Nephron (organoid): Measurements from ENCODE around the gene TNFAIP3.

ENCODE experiments used
- H3K27ac Mint-ChIP-seq, 3 experiments: 2 replicates each; pipeline ENCODE4 v1.8.0; 2020; ENCODE audit warnings: mixed read lengths in 3 of 3, mild to moderate bottlenecking in 2 of 3, moderate library complexity in 1 of 3
- H3K27me3 Mint-ChIP-seq: 2 replicates; pipeline ENCODE4 v1.8.0; 2021; ENCODE audit warnings: low read depth, mild to moderate bottlenecking, moderate library complexity, mixed read lengths
- H3K36me3 Mint-ChIP-seq: 2 replicates; pipeline ENCODE4 v1.8.0; 2020; ENCODE audit warnings: low read depth, mixed read lengths
- H3K4me1 Mint-ChIP-seq: 2 replicates; pipeline ENCODE4 v1.8.0; 2020; ENCODE audit warnings: mixed read lengths
- H3K4me3 Mint-ChIP-seq, 3 experiments: 2 replicates each; pipeline ENCODE4 v1.8.0; 2020; ENCODE audit warnings: mild to moderate bottlenecking in 3 of 3, mixed read lengths in 3 of 3, moderate library complexity in 2 of 3
- H3K9me3 Mint-ChIP-seq: 2 replicates; pipeline ENCODE4 v1.8.0; 2020; ENCODE audit warnings: mixed read lengths
- TF ChIP-seq, protein P1 (sequence below), 3 experiments: fragments of 200-600 bp; sonication (generic); IDR thresholded peaks; one replicate each; pipeline ENCODE4 v1.5.0; 2021; ENCODE audit warnings: antibody characterized with exemption in 3 of 3; ENCODE audit not compliant: unreplicated experiment in 3 of 3

TNFAIP3 gene

DNA sequence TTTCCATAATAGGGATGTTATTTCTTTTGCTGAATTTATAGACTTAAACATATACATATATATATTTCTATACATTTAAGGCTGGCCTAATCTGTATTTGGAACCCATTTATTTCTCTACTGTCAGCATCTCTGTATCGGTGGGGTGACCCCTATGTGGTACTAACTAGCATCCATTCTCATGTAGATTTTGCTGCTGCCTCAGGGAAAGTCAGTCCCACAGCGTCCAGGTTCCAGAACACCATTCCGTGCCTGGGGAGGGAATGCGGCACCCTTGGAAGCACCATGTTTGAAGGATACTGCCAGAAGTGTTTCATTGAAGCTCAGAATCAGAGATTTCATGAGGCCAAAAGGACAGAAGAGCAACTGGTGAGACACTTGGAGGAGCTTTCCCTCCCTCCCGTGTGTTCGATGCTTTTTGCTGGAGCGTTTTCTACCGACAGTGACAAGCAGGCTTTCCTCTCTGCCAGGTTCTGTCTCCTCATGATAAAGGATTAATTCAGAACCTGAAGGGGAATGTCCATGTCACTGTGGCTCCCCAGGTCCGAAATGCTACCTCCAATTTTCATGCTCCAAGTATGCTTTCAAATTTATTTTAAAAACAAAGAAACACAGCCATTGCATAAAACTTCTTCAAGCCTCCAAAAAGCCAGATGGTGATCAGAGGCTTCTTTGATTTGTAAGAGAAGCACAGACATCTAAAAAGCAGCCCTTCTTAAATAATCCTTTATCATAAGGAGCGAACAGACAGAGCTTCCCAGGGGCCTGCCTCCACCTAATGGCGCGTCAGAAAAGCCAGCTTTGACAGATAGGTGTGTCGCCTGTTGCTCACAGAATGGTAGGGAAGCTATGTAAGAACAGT is 13.1 kb downstream of the TNFAIP3 start:
- H3K36me3 Mint-ChIP-seq, result peaks cover 50% of the 10 kb centered on the region

DNA sequence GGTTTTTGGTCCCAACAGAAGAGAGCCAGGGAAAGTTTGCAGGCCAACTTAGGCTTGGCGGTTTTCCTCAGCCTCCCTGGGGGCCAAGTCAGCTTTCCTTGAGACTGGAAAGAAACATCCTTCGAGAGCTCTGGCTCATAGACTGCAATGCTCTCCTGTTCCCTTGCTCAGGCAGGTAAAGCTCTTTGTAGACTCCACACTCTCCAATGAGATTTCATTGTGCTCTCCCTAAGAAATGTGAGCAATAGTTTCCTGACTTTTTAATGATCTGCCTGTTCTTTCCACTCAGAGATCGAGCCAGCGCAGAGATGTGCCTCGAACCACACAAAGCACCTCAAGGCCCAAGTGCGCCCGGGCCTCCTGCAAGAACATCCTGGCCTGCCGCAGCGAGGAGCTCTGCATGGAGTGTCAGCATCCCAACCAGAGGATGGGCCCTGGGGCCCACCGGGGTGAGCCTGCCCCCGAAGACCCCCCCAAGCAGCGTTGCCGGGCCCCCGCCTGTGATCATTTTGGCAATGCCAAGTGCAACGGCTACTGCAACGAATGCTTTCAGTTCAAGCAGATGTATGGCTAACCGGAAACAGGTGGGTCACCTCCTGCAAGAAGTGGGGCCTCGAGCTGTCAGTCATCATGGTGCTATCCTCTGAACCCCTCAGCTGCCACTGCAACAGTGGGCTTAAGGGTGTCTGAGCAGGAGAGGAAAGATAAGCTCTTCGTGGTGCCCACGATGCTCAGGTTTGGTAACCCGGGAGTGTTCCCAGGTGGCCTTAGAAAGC is 13.9 kb downstream of the TNFAIP3 start:
- Mint-ChIP-seq H3K4me1 (no peaks in the 10 kb centered on the region), H3K36me3 (peaks cover 45% of the 10 kb centered on the region), H3K4me3 (no peak overlapping the region), H3K27ac (no peak overlapping the region), H3K27me3 (no peaks in the 10 kb centered on the region), H3K9me3 (no peaks in the 10 kb centered on the region)
- TF ChIP-seq, protein P1, sequence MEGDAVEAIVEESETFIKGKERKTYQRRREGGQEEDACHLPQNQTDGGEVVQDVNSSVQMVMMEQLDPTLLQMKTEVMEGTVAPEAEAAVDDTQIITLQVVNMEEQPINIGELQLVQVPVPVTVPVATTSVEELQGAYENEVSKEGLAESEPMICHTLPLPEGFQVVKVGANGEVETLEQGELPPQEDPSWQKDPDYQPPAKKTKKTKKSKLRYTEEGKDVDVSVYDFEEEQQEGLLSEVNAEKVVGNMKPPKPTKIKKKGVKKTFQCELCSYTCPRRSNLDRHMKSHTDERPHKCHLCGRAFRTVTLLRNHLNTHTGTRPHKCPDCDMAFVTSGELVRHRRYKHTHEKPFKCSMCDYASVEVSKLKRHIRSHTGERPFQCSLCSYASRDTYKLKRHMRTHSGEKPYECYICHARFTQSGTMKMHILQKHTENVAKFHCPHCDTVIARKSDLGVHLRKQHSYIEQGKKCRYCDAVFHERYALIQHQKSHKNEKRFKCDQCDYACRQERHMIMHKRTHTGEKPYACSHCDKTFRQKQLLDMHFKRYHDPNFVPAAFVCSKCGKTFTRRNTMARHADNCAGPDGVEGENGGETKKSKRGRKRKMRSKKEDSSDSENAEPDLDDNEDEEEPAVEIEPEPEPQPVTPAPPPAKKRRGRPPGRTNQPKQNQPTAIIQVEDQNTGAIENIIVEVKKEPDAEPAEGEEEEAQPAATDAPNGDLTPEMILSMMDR (IDR thresholded peaks at IDR 0.05; ENCODE audit: unreplicated experiment in 3 of 3), result no peak

More for the DNA sequence above, 13.1 kb downstream of the TNFAIP3 start:
- Mint-ChIP-seq H3K9me3 (no peaks in the 10 kb centered on the region), H3K4me1 (no peaks in the 10 kb centered on the region), H3K4me3 (no peak overlapping the region), H3K27me3 (no peaks in the 10 kb centered on the region), H3K27ac (no peak overlapping the region)
- TF ChIP-seq, protein P1 (IDR thresholded peaks at IDR 0.05; ENCODE audit: unreplicated experiment in 3 of 3), result no peak

DNA sequence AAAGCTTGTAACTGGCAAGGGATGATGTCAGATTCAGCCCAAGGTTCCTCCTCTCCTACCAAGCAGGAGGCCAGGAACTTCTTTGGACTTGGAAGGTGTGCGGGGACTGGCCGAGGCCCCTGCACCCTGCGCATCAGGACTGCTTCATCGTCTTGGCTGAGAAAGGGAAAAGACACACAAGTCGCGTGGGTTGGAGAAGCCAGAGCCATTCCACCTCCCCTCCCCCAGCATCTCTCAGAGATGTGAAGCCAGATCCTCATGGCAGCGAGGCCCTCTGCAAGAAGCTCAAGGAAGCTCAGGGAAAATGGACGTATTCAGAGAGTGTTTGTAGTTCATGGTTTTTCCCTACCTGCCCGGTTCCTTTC is 14.4 kb downstream of the TNFAIP3 start:
- peaks cover 43% of the 10 kb centered on the region for H3K36me3 Mint-ChIP-seq
- no peak overlapping the region for H3K27ac Mint-ChIP-seq
- no peak overlapping the region for H3K4me3 Mint-ChIP-seq
- H3K27me3 Mint-ChIP-seq, result no peaks in the 10 kb centered on the region
- TF ChIP-seq, protein P1 (IDR thresholded peaks at IDR 0.05; ENCODE audit: unreplicated experiment in 3 of 3), result no peak
- H3K4me1 Mint-ChIP-seq, result no peaks in the 10 kb centered on the region
- no peaks in the 10 kb centered on the region for H3K9me3 Mint-ChIP-seq

DNA sequence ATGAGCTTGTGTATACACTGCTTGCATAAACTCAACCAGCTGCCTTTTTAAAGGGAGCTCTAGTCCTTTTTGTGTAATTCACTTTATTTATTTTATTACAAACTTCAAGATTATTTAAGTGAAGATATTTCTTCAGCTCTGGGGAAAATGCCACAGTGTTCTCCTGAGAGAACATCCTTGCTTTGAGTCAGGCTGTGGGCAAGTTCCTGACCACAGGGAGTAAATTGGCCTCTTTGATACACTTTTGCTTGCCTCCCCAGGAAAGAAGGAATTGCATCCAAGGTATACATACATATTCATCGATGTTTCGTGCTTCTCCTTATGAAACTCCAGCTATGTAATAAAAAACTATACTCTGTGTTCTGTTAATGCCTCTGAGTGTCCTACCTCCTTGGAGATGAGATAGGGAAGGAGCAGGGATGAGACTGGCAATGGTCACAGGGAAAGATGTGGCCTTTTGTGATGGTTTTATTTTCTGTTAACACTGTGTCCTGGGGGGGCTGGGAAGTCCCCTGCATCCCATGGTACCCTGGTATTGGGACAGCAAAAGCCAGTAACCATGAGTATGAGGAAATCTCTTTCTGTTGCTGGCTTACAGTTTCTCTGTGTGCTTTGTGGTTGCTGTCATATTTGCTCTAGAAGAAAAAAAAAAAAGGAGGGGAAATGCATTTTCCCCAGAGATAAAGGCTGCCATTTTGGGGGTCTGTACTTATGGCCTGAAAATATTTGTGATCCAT is 15.3 kb downstream of the TNFAIP3 start:
- Mint-ChIP-seq H3K4me1 (no peaks in the 10 kb centered on the region), H3K36me3 (peaks cover 34% of the 10 kb centered on the region)

DNA sequence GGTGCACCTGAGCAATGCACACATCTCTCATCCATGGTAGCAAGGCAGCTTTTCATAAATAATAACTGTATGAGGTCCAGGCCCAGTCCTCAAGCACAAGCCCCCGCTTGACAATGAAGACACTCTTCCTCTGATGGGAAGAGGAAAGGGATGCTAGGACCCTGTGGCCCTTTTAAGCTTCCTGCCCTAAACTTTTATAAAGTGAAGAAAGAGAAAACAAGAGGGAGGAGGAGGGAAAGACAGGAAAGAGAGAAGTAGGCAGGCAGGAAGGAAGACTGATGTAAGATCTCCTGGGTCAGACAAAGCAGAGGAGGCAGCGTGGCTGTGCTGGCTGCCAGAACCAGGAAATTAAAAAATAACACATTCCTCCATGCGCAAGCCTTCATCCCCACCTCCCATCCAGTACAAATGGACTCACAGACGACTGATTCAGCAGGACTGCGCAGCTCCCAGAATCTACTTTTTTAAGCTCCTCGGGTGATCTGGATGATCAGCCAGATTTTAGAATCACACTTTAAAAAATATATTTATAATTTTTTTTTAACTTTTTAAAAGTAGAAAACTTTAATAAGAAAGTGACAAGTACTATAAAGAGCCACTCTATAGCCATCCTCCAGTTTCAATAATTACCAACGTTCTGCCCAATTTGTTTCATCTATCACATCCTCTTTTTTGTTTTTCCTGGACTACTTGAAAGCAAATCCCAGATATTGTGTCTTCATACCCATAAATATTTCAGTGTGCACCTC is 16.5 kb downstream of the TNFAIP3 start:
- Mint-ChIP-seq H3K36me3 (peaks cover 23% of the 10 kb centered on the region), H3K4me3 (no peak overlapping the region), H3K9me3 (peaks cover 16% of the 10 kb centered on the region), H3K4me1 (no peaks in the 10 kb centered on the region), H3K27me3 (no peaks in the 10 kb centered on the region), H3K27ac (peak overlapping the region in 2 of 3 experiments; percentile 64 to 84)
- TF ChIP-seq, protein P1 (IDR thresholded peaks at IDR 0.05; ENCODE audit: unreplicated experiment in 3 of 3), result no peak

More for the DNA sequence above, 15.3 kb downstream of the TNFAIP3 start:
- TF ChIP-seq, protein P1 (IDR thresholded peaks at IDR 0.05; ENCODE audit: unreplicated experiment in 3 of 3), result no peak
- Mint-ChIP-seq H3K27ac (no peak overlapping the region), H3K9me3 (peaks cover 8% of the 10 kb centered on the region), H3K4me3 (no peak overlapping the region), H3K27me3 (no peaks in the 10 kb centered on the region)
